T-helper 1 cell treated with Interleukin-12 subunit alpha and Interleukin-12 subunit beta and Interleukin-4 antibody, amounts not matched to agents 30 ng/mL and 1 ng/mL, for 36 hours (primary cell): ENCODE results near the gene CDH13. TPM values are rescaled to one million over a fixed set of nuclear protein-coding genes. Genes with fewer than 3 reads are reported as not detected.

ENCODE experiments used
- intact Hi-C: fragments of 100-400 bp; cut with micrococcal nuclease; formaldehyde crosslinking; loops from one replicate; pipeline ENCODE4 v1.15.1; 2024
- total RNA-seq: library from RNA; stranded (reverse); gene quantifications from 2 replicates; pipeline ENCODE4 v1.2.3, GENCODE V29; 2022

The CDH13 gene
- total RNA-seq, 1 donor from 2014 or later, result not detected

GRCh38 chr16:82936941-82937551, 310.3 kb downstream of the CDH13 start:
- intact Hi-C loops, result no loop called here

GRCh38 chr16:82937926-82938520, 311.3 kb downstream of the CDH13 start:
- intact Hi-C loops, result no loop called here

- intact Hi-C loops, result no loop called here
These were observed 316.6 kb downstream of the CDH13 start for GRCh38 chr16:82943371-82943770.

- intact Hi-C loops, result no loop called here
These were observed 318.8 kb downstream of the CDH13 start for GRCh38 chr16:82945420-82946101.

- intact Hi-C loops, result no loop called here
These were observed 320.9 kb downstream of the CDH13 start for GRCh38 chr16:82947698-82948097.

GRCh38 chr16:82949016-82949415, 322.2 kb downstream of the CDH13 start:
- intact Hi-C loops, result no loop called here

GRCh38 chr16:82953517-82953916, 326.7 kb downstream of the CDH13 start:
- intact Hi-C loops, result no loop called here

- intact Hi-C loops, result no loop called here
These were observed 327.6 kb downstream of the CDH13 start for GRCh38 chr16:82954224-82954929.

GRCh38 chr16:82955741-82956348, 329.1 kb downstream of the CDH13 start:
- intact Hi-C loops, result no loop called here

GRCh38 chr16:82957212-82957611, 330.4 kb downstream of the CDH13 start:
- intact Hi-C loops, result no loop called here

- intact Hi-C loops, result no loop called here
These were observed 334.1 kb downstream of the CDH13 start for GRCh38 chr16:82960918-82961317.

- intact Hi-C loops, result no loop called here
These were observed 336.9 kb downstream of the CDH13 start for GRCh38 chr16:82963653-82964052.

- intact Hi-C loops, result no loop called here
These were observed 339.0 kb downstream of the CDH13 start for GRCh38 chr16:82965808-82966207.

GRCh38 chr16:82967424-82967823, 340.7 kb downstream of the CDH13 start:
- intact Hi-C loops, result no loop called here

GRCh38 chr16:82971126-82971525, 344.4 kb downstream of the CDH13 start:
- intact Hi-C loops, result no loop called here

GRCh38 chr16:82972331-82972919, 345.7 kb downstream of the CDH13 start:
- intact Hi-C loops, result no loop called here

- intact Hi-C loops, result no loop called here
These were observed 352.8 kb downstream of the CDH13 start for GRCh38 chr16:82979406-82980111.

- intact Hi-C loops, result no loop called here
These were observed 354.0 kb downstream of the CDH13 start for GRCh38 chr16:82980810-82981209.

- intact Hi-C loops, result no loop called here
These were observed 361.0 kb downstream of the CDH13 start for GRCh38 chr16:82987767-82988166.

- intact Hi-C loops, result no loop called here
These were observed 363.4 kb downstream of the CDH13 start for GRCh38 chr16:82990155-82990554.

- intact Hi-C loops, result no loop called here
These were observed 364.6 kb downstream of the CDH13 start for GRCh38 chr16:82991410-82991809.
